IMR-90 (cell line): ENCODE data around the gene SLC9A7. TPM values are rescaled to one million over a fixed set of nuclear protein-coding genes. Genes with fewer than 3 reads are reported as not detected.

Experiments
- ATAC-seq: fragments of 200-7000 bp; cut with Tn5 transposase; 2 replicates; pipeline ENCODE4 v1.9.1; 2020; ENCODE audit warnings: low read depth, mild to moderate bottlenecking, moderate library complexity
- BruUV-seq: library from RNA; stranded (reverse); fragments of 400-500 nt; replicated peaks from 2 replicates; lab custom pipeline; 2021; lab: Mats Ljungman, UMichigan
- CTCF ChIA-PET: fragments of 300-600 bp; formaldehyde crosslinking; extraction: SDS; loops from one replicate; lab custom pipeline; 2021; ENCODE audit warnings: antibody characterized with exemption; lab: Yijun Ruan, JAX
- POLR2A ChIA-PET: fragments of 300-600 bp; sonication (Branson Sonifier 250); formaldehyde crosslinking; loops from one replicate; lab custom pipeline; 2022; ENCODE audit warnings: antibody characterized with exemption; ENCODE audit not compliant: unreplicated experiment; lab: Charles Lee
- DNase-seq: peaks from one replicate; pipeline ENCODE4 v3.0.0; 2013
- H2AFZ ChIP-seq: replicated peaks from 2 replicates; pipeline ENCODE3; 2013; ENCODE audit warnings: low read length, mild to moderate bottlenecking; ENCODE audit not compliant: poor library complexity
- H2AK5ac ChIP-seq: 2 replicates; pipeline ENCODE4 v1.6.1; 2013; ENCODE audit warnings: low read depth, low read length, inconsistent platforms
- H2AK9ac ChIP-seq: replicated peaks from 2 replicates; pipeline ENCODE3; 2013; ENCODE audit warnings: mild to moderate bottlenecking, low read depth, low read length, moderate library complexity; ENCODE audit not compliant: poor library complexity
- H2BK120ac ChIP-seq: 2 replicates; pipeline ENCODE4 v1.6.1; 2013; ENCODE audit warnings: low read depth, low read length, inconsistent platforms
- H2BK15ac ChIP-seq: 3 replicates; pipeline ENCODE4 v1.6.1; 2013; ENCODE audit warnings: low read depth, low read length, inconsistent platforms
- H2BK20ac ChIP-seq: 2 replicates; pipeline ENCODE4 v1.6.1; 2013; ENCODE audit warnings: low read depth, mild to moderate bottlenecking, inconsistent platforms, low read length, moderate library complexity
- H2BK5ac ChIP-seq: 2 replicates; pipeline ENCODE4 v1.6.1; 2013; ENCODE audit warnings: mild to moderate bottlenecking, low read depth, low read length, inconsistent platforms; ENCODE audit not compliant: poor library complexity, severe bottlenecking
- H3K14ac ChIP-seq: replicated peaks from 2 replicates; pipeline ENCODE4 v1.6.1; 2013; ENCODE audit warnings: low read depth, low read length, inconsistent platforms
- H3K18ac ChIP-seq: 2 replicates; pipeline ENCODE4 v1.6.1; 2013; ENCODE audit warnings: low read depth, low read length, control low read depth
- H3K23ac ChIP-seq: 2 replicates; pipeline ENCODE4 v1.6.1; 2013; ENCODE audit warnings: low read depth, low read length, inconsistent platforms
- H3K27ac ChIP-seq: 2 replicates; pipeline ENCODE4 v1.5.1; 2013; ENCODE audit warnings: mild to moderate bottlenecking, control low read depth, low read length; ENCODE audit not compliant: insufficient read depth
- H3K27me3 ChIP-seq: 2 replicates; pipeline ENCODE4 v1.6.1; 2013; ENCODE audit warnings: low read length; ENCODE audit not compliant: control insufficient read depth, insufficient read depth
- H3K36me3 ChIP-seq: 2 replicates; pipeline ENCODE4 v1.6.1; 2013; ENCODE audit warnings: low read length, mixed read lengths; ENCODE audit not compliant: control insufficient read depth, insufficient read depth
- H3K4ac ChIP-seq: 2 replicates; pipeline ENCODE4 v1.6.1; 2013; ENCODE audit warnings: low read depth, low read length, inconsistent platforms
- H3K4me1 ChIP-seq: 2 replicates; pipeline ENCODE4 v1.6.1; 2013; ENCODE audit warnings: low read length, mixed read lengths; ENCODE audit not compliant: control insufficient read depth, insufficient read depth
- H3K4me2 ChIP-seq: 2 replicates; pipeline ENCODE4 v1.6.1; 2013; ENCODE audit warnings: low read depth, mild to moderate bottlenecking, control low read depth, low read length, moderate library complexity
- H3K4me3 ChIP-seq: 2 replicates; pipeline ENCODE4 v1.5.1; 2013; ENCODE audit warnings: low read depth, mild to moderate bottlenecking, control low read depth, low read length, moderate library complexity; ENCODE audit not compliant: insufficient read depth
- H3K56ac ChIP-seq: 2 replicates; pipeline ENCODE4 v1.6.1; 2013; ENCODE audit warnings: low read length, inconsistent platforms; ENCODE audit not compliant: insufficient read depth; ENCODE audit errors: extremely low read depth
- H3K79me1 ChIP-seq, 2 experiments: 2 replicates each; pipeline ENCODE4 v1.6.1; 2013; ENCODE audit warnings: low read length in 2 of 2, inconsistent platforms in 1 of 2, low read depth in 1 of 2
- H3K9ac ChIP-seq: 2 replicates; pipeline ENCODE4 v1.6.1; 2013; ENCODE audit warnings: low read depth, low read length, control low read depth
- H3K9me1 ChIP-seq: 2 replicates; pipeline ENCODE4 v1.6.1; 2013; ENCODE audit warnings: low read length, inconsistent platforms; ENCODE audit not compliant: insufficient read depth
- H3K9me3 ChIP-seq: 2 replicates; pipeline ENCODE4 v1.6.1; 2013; ENCODE audit warnings: low read length; ENCODE audit not compliant: control insufficient read depth, insufficient read depth
- H4K20me1 ChIP-seq: 2 replicates; pipeline ENCODE4 v1.6.1; 2013; ENCODE audit warnings: low read length, inconsistent platforms; ENCODE audit not compliant: insufficient read depth
- H4K5ac ChIP-seq: 2 replicates; pipeline ENCODE4 v1.6.1; 2013; ENCODE audit warnings: mild to moderate bottlenecking, low read depth, low read length, control low read depth
- H4K8ac ChIP-seq, 2 experiments: 2 replicates each; pipeline ENCODE4 v1.6.1; 2013; ENCODE audit warnings: low read depth in 2 of 2, low read length in 2 of 2, control low read depth in 1 of 2, inconsistent platforms in 1 of 2
- H4K91ac ChIP-seq: 2 replicates; pipeline ENCODE4 v1.6.1; 2013; ENCODE audit warnings: low read depth, low read length, inconsistent platforms; ENCODE audit not compliant: insufficient read depth
- BHLHE40 ChIP-seq: fragments of 150-350 bp; IDR thresholded peaks from 2 replicates; pipeline ENCODE4 v1.6.1; 2016; ENCODE audit warnings: mild to moderate bottlenecking, low read depth, low read length
- CEBPB ChIP-seq: IDR thresholded peaks from 2 replicates; pipeline ENCODE4 v1.6.1; 2012; ENCODE audit warnings: low read depth, low read length, improper control_type of control experiment
- CHD1 ChIP-seq: IDR thresholded peaks from 2 replicates; pipeline ENCODE4 v1.6.1; 2012; ENCODE audit warnings: low read depth, low read length, improper control_type of control experiment
- ELK1 ChIP-seq: fragments of 150-350 bp; IDR thresholded peaks from 2 replicates; pipeline ENCODE4 v1.6.1; 2016; ENCODE audit warnings: low read depth, mild to moderate bottlenecking, low read length, moderate library complexity, borderline replicate concordance
- FOS ChIP-seq: fragments of 150-350 bp; IDR thresholded peaks from 2 replicates; pipeline ENCODE4 v1.6.1; 2016; ENCODE audit warnings: low read depth, low read length
- MAFK ChIP-seq: IDR thresholded peaks from 2 replicates; pipeline ENCODE4 v1.6.1; 2012; ENCODE audit warnings: low read depth, low read length, improper control_type of control experiment
- MAZ ChIP-seq: IDR thresholded peaks from 2 replicates; pipeline ENCODE4 v1.6.1; 2012; ENCODE audit warnings: low read depth, mild to moderate bottlenecking, low read length, improper control_type of control experiment, moderate library complexity, borderline replicate concordance
- MXI1 ChIP-seq: IDR thresholded peaks from 2 replicates; pipeline ENCODE4 v1.6.1; 2012; ENCODE audit warnings: low read depth, mild to moderate bottlenecking, low read length, moderate library complexity, borderline replicate concordance
- NFE2L2 ChIP-seq: fragments of 150-350 bp; IDR thresholded peaks from 2 replicates; pipeline ENCODE4 v1.6.1; 2016; ENCODE audit warnings: low read depth, mild to moderate bottlenecking, low read length
- POLR2A ChIP-seq: IDR thresholded peaks from 2 replicates; pipeline ENCODE4 v1.6.1; 2012; ENCODE audit warnings: mild to moderate bottlenecking, low read depth, low read length
- RAD21 ChIP-seq: IDR thresholded peaks from 2 replicates; pipeline ENCODE4 v1.6.1; 2012; ENCODE audit warnings: low read length, improper control_type of control experiment
- RCOR1 ChIP-seq: IDR thresholded peaks from 2 replicates; pipeline ENCODE4 v1.6.1; 2012; ENCODE audit warnings: mild to moderate bottlenecking, low read length, improper control_type of control experiment; ENCODE audit not compliant: insufficient replicate concordance
- RFX5 ChIP-seq: IDR thresholded peaks from 2 replicates; pipeline ENCODE4 v1.8.0; 2012; ENCODE audit warnings: low read depth, mild to moderate bottlenecking, low read length, moderate library complexity
- SMC3 ChIP-seq: fragments of 150-350 bp; IDR thresholded peaks from 2 replicates; pipeline ENCODE4 v1.6.1; 2016; ENCODE audit warnings: low read depth, mild to moderate bottlenecking, antibody characterized with exemption, low read length, moderate library complexity
- WGBS, 2 experiments: methylation state at CpG; one replicate each; pipeline versions ENCODE4 v1.1.5 to v1.1.7; 2013; ENCODE audit warnings: missing lambda C conversion rate in 2 of 2; ENCODE audit not compliant: insufficient read length in 1 of 2; ENCODE audit errors: extremely low coverage in 2 of 2; 5-methylcytosine and 5-hydroxymethylcytosine counted together
- dilution Hi-C: fragments of 300-500 bp; cut with HindIII; formaldehyde crosslinking; loops from one replicate; pipeline ENCODE4 v1.14.3; 2018; ENCODE audit warnings: low sequenced_read_pairs; ENCODE audit not compliant: unreplicated experiment
- in situ Hi-C: fragments of 300-500 bp; cut with MboI; formaldehyde crosslinking; loops from 3 replicates; pipeline ENCODE4 v1.14.3; 2019; ENCODE audit warnings: low sequenced_read_pairs, inconsistent platforms, mixed read lengths
- intact Hi-C: fragments of 100-400 bp; cut with micrococcal nuclease; formaldehyde crosslinking; loops from 2 replicates; pipeline ENCODE4 v1.10.0; 2022
- polyA plus RNA-seq, 3 experiments: library from polyadenylated mRNA; depleted of rRNA; stranded (reverse); fragments of >200 nt; gene quantifications; 2 replicates each; pipeline ENCODE4 v1.2.3, GENCODE V29; 2012; ENCODE audit warnings: low replicate concordance in 1 of 3
- total RNA-seq: library from RNA; depleted of rRNA; stranded (reverse); fragments of >200 nt; gene quantifications from 2 replicates; pipeline ENCODE4 v1.2.3, GENCODE V29; 2012
- TF ChIP-seq, protein P1 (sequence below): conservative IDR thresholded peaks from 2 replicates; pipeline ENCODE4 v1.5.1; 2012; ENCODE audit warnings: mild to moderate bottlenecking, low read depth, low read length, improper control_type of control experiment
- TF ChIP-seq, protein P2 (sequence below): fragments of 150-350 bp; IDR thresholded peaks from 2 replicates; pipeline ENCODE4 v1.6.1; 2017; ENCODE audit warnings: mild to moderate bottlenecking, antibody characterized with exemption, low read length, low read depth

SLC9A7 gene
- total and polyA plus RNA-seq, 2 of the 4 experiments (the other 2 are of a cell fraction), result 14.4 to 76.4 TPM

GRCh38 chrX:46733226-46733625 lies 25.7 kb downstream of the SLC9A7 start:
- Histone ChIP-seq H3K56ac (no peak overlapping the region), H3K9me1 (no peaks in the 10 kb centered on the region), H2BK5ac (no peak overlapping the region), H3K36me3 (no peaks in the 10 kb centered on the region), H3K14ac (no peak overlapping the region), H2AFZ (no peak overlapping the region), H3K9ac (no peak overlapping the region), H2BK15ac (no peak overlapping the region), H4K8ac (no peak overlapping the region), H3K18ac (no peak overlapping the region), H4K91ac (no peak overlapping the region), H2BK20ac (no peak overlapping the region), H3K23ac (no peak overlapping the region), H3K27me3 (no peaks in the 10 kb centered on the region), H4K5ac (no peak overlapping the region), H3K9me3 (peaks cover 3% of the 10 kb centered on the region; the same call in 1 of the 2 replicates), H3K4me1 (peaks cover 4% of the 10 kb centered on the region; the same call in 1 of the 2 replicates), H3K27ac (no peak overlapping the region), H3K4ac (no peak overlapping the region), H3K79me1 (no peaks in the 10 kb centered on the region; a peak in 1 of 4 replicates), H4K20me1 (no peaks in the 10 kb centered on the region), H3K4me2 (no peak overlapping the region), H2BK120ac (no peak overlapping the region), H3K4me3 (no peak overlapping the region), H2AK9ac (no peak overlapping the region), H2AK5ac (no peak overlapping the region)
- dilution Hi-C loops, result no loop called here
- in situ Hi-C loops, result no loop called here
- no peak for ATAC-seq
- DNase-seq, result no peak
- ChIA-PET CTCF (no interaction called here), POLR2A (no interaction called here)
- BruUV-seq, result no TSS peak
- TF ChIP-seq BHLHE40 (no peak), CEBPB (no peak), RAD21 (no peak), SMC3 (no peak), MAFK (no peak), RCOR1 (no peak), NFE2L2 (no peak), MAZ (no peak), FOS (no peak), RFX5 (no peak), ELK1 (no peak), CHD1 (no peak), POLR2A (no peak), MXI1 (no peak)
- TF ChIP-seq, protein P1, sequence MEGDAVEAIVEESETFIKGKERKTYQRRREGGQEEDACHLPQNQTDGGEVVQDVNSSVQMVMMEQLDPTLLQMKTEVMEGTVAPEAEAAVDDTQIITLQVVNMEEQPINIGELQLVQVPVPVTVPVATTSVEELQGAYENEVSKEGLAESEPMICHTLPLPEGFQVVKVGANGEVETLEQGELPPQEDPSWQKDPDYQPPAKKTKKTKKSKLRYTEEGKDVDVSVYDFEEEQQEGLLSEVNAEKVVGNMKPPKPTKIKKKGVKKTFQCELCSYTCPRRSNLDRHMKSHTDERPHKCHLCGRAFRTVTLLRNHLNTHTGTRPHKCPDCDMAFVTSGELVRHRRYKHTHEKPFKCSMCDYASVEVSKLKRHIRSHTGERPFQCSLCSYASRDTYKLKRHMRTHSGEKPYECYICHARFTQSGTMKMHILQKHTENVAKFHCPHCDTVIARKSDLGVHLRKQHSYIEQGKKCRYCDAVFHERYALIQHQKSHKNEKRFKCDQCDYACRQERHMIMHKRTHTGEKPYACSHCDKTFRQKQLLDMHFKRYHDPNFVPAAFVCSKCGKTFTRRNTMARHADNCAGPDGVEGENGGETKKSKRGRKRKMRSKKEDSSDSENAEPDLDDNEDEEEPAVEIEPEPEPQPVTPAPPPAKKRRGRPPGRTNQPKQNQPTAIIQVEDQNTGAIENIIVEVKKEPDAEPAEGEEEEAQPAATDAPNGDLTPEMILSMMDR, result no peak
- TF ChIP-seq, protein P2, sequence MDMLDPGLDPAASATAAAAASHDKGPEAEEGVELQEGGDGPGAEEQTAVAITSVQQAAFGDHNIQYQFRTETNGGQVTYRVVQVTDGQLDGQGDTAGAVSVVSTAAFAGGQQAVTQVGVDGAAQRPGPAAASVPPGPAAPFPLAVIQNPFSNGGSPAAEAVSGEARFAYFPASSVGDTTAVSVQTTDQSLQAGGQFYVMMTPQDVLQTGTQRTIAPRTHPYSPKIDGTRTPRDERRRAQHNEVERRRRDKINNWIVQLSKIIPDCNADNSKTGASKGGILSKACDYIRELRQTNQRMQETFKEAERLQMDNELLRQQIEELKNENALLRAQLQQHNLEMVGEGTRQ, result no peak
- no CpG with 5 or more reads among the region's 1 CpG for WGBS, 2 experiments
- intact Hi-C loops, result no loop called here
